Breast epithelium (tissue), 3 donors: ENCODE measurements around the gene ZNF121.
"Not testable (repeated sequence)": the region's sequence is repeated elsewhere in the genome, so short reads cannot be mapped to it uniquely, and the experiment has no call there.

ENCODE experiments used
- CTCF ChIP-seq, 3 donors: fragments of 450-650 bp; IDR thresholded peaks; one replicate each; pipeline ENCODE4 v1.5.1; 2016 to 2017; ENCODE audit warnings: antibody characterized with exemption in 3 of 3, mild to moderate bottlenecking in 3 of 3, moderate library complexity in 3 of 3
- POLR2A ChIP-seq: fragments of 450-650 bp; IDR thresholded peaks from one replicate; pipeline ENCODE4 v1.6.1; 2016; ENCODE audit warnings: antibody characterized with exemption, mild to moderate bottlenecking, moderate library complexity

- not testable (repeated sequence) for TF ChIP-seq POLR2A; CTCF (IDR thresholded peaks at IDR 0.05)
Observed at GRCh38 chr19:9582081-9582725, 2.1 kb downstream of the ZNF121 start.
